H9 (cell line): Measurements from ENCODE around the gene TRIM43. TPM values are rescaled to one million over a fixed set of nuclear protein-coding genes. Genes with fewer than 3 reads are reported as not detected.
"Not testable (repeated sequence)": the region's sequence is repeated elsewhere in the genome, so short reads cannot be mapped to it uniquely, and the experiment has no call there.

Source experiments
- DNase-seq: peaks from one replicate; pipeline ENCODE4 v3.0.0-alpha.2; 2017
- H2AFZ ChIP-seq: one replicate; pipeline ENCODE4 v1.6.1; 2013; ENCODE audit warnings: mild to moderate bottlenecking, low read length, control low read depth, moderate library complexity
- H2AK5ac ChIP-seq: 2 replicates; pipeline ENCODE4 v1.6.1; 2013; ENCODE audit warnings: low read length, control low read depth, mixed read lengths; ENCODE audit not compliant: insufficient read length
- H2BK120ac ChIP-seq: one replicate; pipeline ENCODE4 v1.6.1; 2013; ENCODE audit warnings: low read depth, mild to moderate bottlenecking, low read length, control low read depth, inconsistent platforms; ENCODE audit not compliant: poor library complexity, severe bottlenecking
- H2BK12ac ChIP-seq: 2 replicates; pipeline ENCODE4 v1.6.1; 2013; ENCODE audit warnings: low read length, control low read depth, mixed read lengths, low read depth; ENCODE audit not compliant: insufficient read length
- H2BK15ac ChIP-seq: 2 replicates; pipeline ENCODE4 v1.6.1; 2013; ENCODE audit warnings: low read depth, low read length, control low read depth
- H2BK20ac ChIP-seq: one replicate; pipeline ENCODE4 v1.6.1; 2013; ENCODE audit warnings: low read depth, mild to moderate bottlenecking, low read length, control low read depth, inconsistent platforms; ENCODE audit not compliant: poor library complexity, severe bottlenecking
- H2BK5ac ChIP-seq: 2 replicates; pipeline ENCODE4 v1.6.1; 2013; ENCODE audit warnings: low read length, control low read depth, mixed read lengths; ENCODE audit not compliant: insufficient read length
- H3K14ac ChIP-seq: 2 replicates; pipeline ENCODE4 v1.6.1; 2013; ENCODE audit warnings: low read length, control low read depth; ENCODE audit not compliant: insufficient read depth
- H3K18ac ChIP-seq: 2 replicates; pipeline ENCODE4 v1.6.1; 2013; ENCODE audit warnings: low read depth, mild to moderate bottlenecking, mixed read lengths, low read length, control low read depth; ENCODE audit not compliant: insufficient read length
- H3K23ac ChIP-seq: 2 replicates; pipeline ENCODE4 v1.6.1; 2013; ENCODE audit warnings: low read length, control low read depth, mixed read lengths, low read depth; ENCODE audit not compliant: insufficient read length
- H3K23me2 ChIP-seq: 2 replicates; pipeline ENCODE4 v1.6.1; 2013; ENCODE audit warnings: low read depth, mild to moderate bottlenecking, mixed read lengths, low read length, control low read depth; ENCODE audit not compliant: insufficient read length, poor library complexity, severe bottlenecking
- H3K27ac ChIP-seq: 2 replicates; pipeline ENCODE4 v1.5.1; 2013; ENCODE audit warnings: low read length, control low read depth, mixed read lengths, low read depth; ENCODE audit not compliant: insufficient read length
- H3K27me3 ChIP-seq: 2 replicates; pipeline ENCODE4 v1.6.1; 2013; ENCODE audit warnings: low read length, control low read depth, inconsistent platforms; ENCODE audit not compliant: insufficient read depth
- H3K4ac ChIP-seq: 2 replicates; pipeline ENCODE4 v1.6.1; 2013; ENCODE audit warnings: low read depth, mild to moderate bottlenecking, control low read depth, inconsistent platforms, low read length, moderate library complexity
- H3K4me1 ChIP-seq: 2 replicates; pipeline ENCODE4 v1.6.1; 2013; ENCODE audit warnings: low read length, control low read depth, inconsistent platforms; ENCODE audit not compliant: insufficient read depth
- H3K4me2 ChIP-seq: 2 replicates; pipeline ENCODE4 v1.6.1; 2013; ENCODE audit warnings: low read length, control low read depth, mixed read lengths; ENCODE audit not compliant: insufficient read length, insufficient read depth
- H3K56ac ChIP-seq: 2 replicates; pipeline ENCODE4 v1.6.1; 2013; ENCODE audit warnings: low read depth, mild to moderate bottlenecking, mixed read lengths, low read length, control low read depth; ENCODE audit not compliant: insufficient read length
- H3K79me1 ChIP-seq: 2 replicates; pipeline ENCODE4 v1.6.1; 2013; ENCODE audit warnings: low read depth, mild to moderate bottlenecking, moderate library complexity, low read length, control low read depth, inconsistent platforms; ENCODE audit not compliant: insufficient read depth, poor library complexity, severe bottlenecking
- H3K79me2 ChIP-seq: 2 replicates; pipeline ENCODE4 v1.6.1; 2013; ENCODE audit warnings: low read length, control low read depth, inconsistent platforms; ENCODE audit not compliant: insufficient read depth
- H3K9ac ChIP-seq: 2 replicates; pipeline ENCODE4 v1.6.1; 2013; ENCODE audit warnings: low read length, control low read depth, mixed read lengths; ENCODE audit not compliant: insufficient read length; ENCODE audit errors: extremely low read depth
- H3K9me3 ChIP-seq: one replicate; pipeline ENCODE4 v1.6.1; 2013; ENCODE audit warnings: low read depth, low read length, inconsistent platforms; ENCODE audit not compliant: control insufficient read depth
- H3T11ph ChIP-seq: one replicate; pipeline ENCODE4 v1.6.1; 2013; ENCODE audit warnings: mild to moderate bottlenecking, low read length, control low read depth, inconsistent platforms
- H4K20me1 ChIP-seq: one replicate; pipeline ENCODE4 v1.6.1; 2013; ENCODE audit not compliant: control insufficient read depth, insufficient read length, insufficient read depth
- H4K5ac ChIP-seq: 2 replicates; pipeline ENCODE4 v1.6.1; 2013; ENCODE audit warnings: low read depth, mild to moderate bottlenecking, mixed read lengths, low read length, control low read depth; ENCODE audit not compliant: insufficient read length
- H4K8ac ChIP-seq: replicated peaks from 2 replicates; pipeline ENCODE4 v1.6.1; 2013; ENCODE audit warnings: low read length, control low read depth, mixed read lengths, low read depth; ENCODE audit not compliant: insufficient read length
- H4K91ac ChIP-seq: 2 replicates; pipeline ENCODE4 v1.6.1; 2013; ENCODE audit warnings: low read depth, mild to moderate bottlenecking, moderate library complexity, mixed read lengths, low read length, control low read depth; ENCODE audit not compliant: insufficient read length
- H3K27ac Mint-ChIP-seq, 3 experiments: 2 replicates in 2 of 3; 3 replicates in 1 of 3; pipeline ENCODE4 v1.8.0; 2020 to 2021; ENCODE audit warnings: mixed read lengths in 3 of 3, mild to moderate bottlenecking in 1 of 3, moderate library complexity in 1 of 3
- H3K27me3 Mint-ChIP-seq: 2 replicates; pipeline ENCODE4 v1.8.0; 2021; ENCODE audit warnings: low read depth, mild to moderate bottlenecking, moderate library complexity, mixed read lengths
- H3K36me3 Mint-ChIP-seq, 3 experiments: 2 replicates in 2 of 3; 3 replicates in 1 of 3; pipeline ENCODE4 v1.8.0; 2020 to 2021; ENCODE audit warnings: low read depth in 3 of 3, mixed read lengths in 3 of 3; ENCODE audit not compliant: insufficient read depth in 1 of 3
- H3K4me1 Mint-ChIP-seq, 2 experiments: 2 replicates each; pipeline ENCODE4 v1.8.0; 2020; ENCODE audit warnings: mixed read lengths in 2 of 2
- H3K4me3 Mint-ChIP-seq, 2 experiments: 2 replicates in 1 of 2; 3 replicates in 1 of 2; pipeline ENCODE4 v1.8.0; 2020 to 2021; ENCODE audit warnings: mild to moderate bottlenecking in 2 of 2, mixed read lengths in 2 of 2, moderate library complexity in 1 of 2
- H3K9me3 Mint-ChIP-seq, 2 experiments: 2 replicates in 1 of 2; 3 replicates in 1 of 2; pipeline ENCODE4 v1.8.0; 2020; ENCODE audit warnings: mild to moderate bottlenecking in 2 of 2, mixed read lengths in 2 of 2, moderate library complexity in 1 of 2
- WGBS: extraction: QIAGEN DNeasy Blood & Tissue Kit; methylation state at CpG from one replicate; pipeline ENCODE4 v1.1.7; 2013; ENCODE audit warnings: missing lambda C conversion rate, low lambda C conversion rate, mixed read lengths; ENCODE audit not compliant: insufficient read length; ENCODE audit errors: extremely low coverage; 5-methylcytosine and 5-hydroxymethylcytosine counted together
- total RNA-seq: library from RNA; stranded (reverse); gene quantifications from 2 replicates; pipeline ENCODE4 v1.2.1, GENCODE V29; 2021

The TRIM43 gene
- total RNA-seq, 1 experiment from 2014 or later, result not detected

- H3K4me2 ChIP-seq, H4K91ac ChIP-seq, DNase-seq, H3K79me2 ChIP-seq, H2BK20ac ChIP-seq, H2BK5ac ChIP-seq, H2BK12ac ChIP-seq, H3K9me3 Mint-ChIP-seq, H3K56ac ChIP-seq, H3K9me3 ChIP-seq, H2BK15ac ChIP-seq, H4K8ac ChIP-seq, H3T11ph ChIP-seq, H3K36me3 Mint-ChIP-seq, H3K4ac ChIP-seq, H3K27me3 Mint-ChIP-seq, H4K20me1 ChIP-seq, H3K4me1 ChIP-seq, H2AK5ac ChIP-seq, H4K5ac ChIP-seq, H3K4me3 Mint-ChIP-seq, H3K27ac Mint-ChIP-seq, H2BK120ac ChIP-seq, H3K18ac ChIP-seq, H3K4me1 Mint-ChIP-seq, H3K23me2 ChIP-seq, H3K79me1 ChIP-seq, H3K27ac ChIP-seq, H3K14ac ChIP-seq, H3K9ac ChIP-seq, H3K27me3 ChIP-seq, H2AFZ ChIP-seq, H3K23ac ChIP-seq: not testable (repeated sequence)
- no CpG with 5 or more reads among the region's 4 CpGs for WGBS
Measured at GRCh38 chr2:95642951-95643350, 51.1 kb downstream of the TRIM43 start.

GRCh38 chr2:95645312-95645711 is 53.5 kb downstream of the TRIM43 start:
- H3K56ac ChIP-seq, H3K4me2 ChIP-seq, H2BK120ac ChIP-seq, H3T11ph ChIP-seq, H2AFZ ChIP-seq, H4K20me1 ChIP-seq, H3K23ac ChIP-seq, H2AK5ac ChIP-seq, DNase-seq, H3K4me1 Mint-ChIP-seq, H3K9me3 ChIP-seq, H3K18ac ChIP-seq, H2BK12ac ChIP-seq, H4K5ac ChIP-seq, H4K91ac ChIP-seq, H3K27ac Mint-ChIP-seq, H3K4ac ChIP-seq, H3K79me1 ChIP-seq, H2BK5ac ChIP-seq, H3K36me3 Mint-ChIP-seq, H3K9ac ChIP-seq, H2BK20ac ChIP-seq, H3K27me3 ChIP-seq, H3K9me3 Mint-ChIP-seq, H4K8ac ChIP-seq, H3K4me1 ChIP-seq, H3K27ac ChIP-seq, H2BK15ac ChIP-seq, H3K14ac ChIP-seq, H3K79me2 ChIP-seq, H3K4me3 Mint-ChIP-seq, H3K23me2 ChIP-seq: not testable (repeated sequence)
- no CpG with 5 or more reads among the region's 2 CpGs for WGBS
- H3K27me3 Mint-ChIP-seq, result peaks cover 17% of the 10 kb centered on the region
